ENCODE results near the gene ELOVL2. TPM values are rescaled to one million over a fixed set of nuclear protein-coding genes. Genes with fewer than 3 reads are reported as not detected.

ELOVL2 gene
- total and polyA plus RNA-seq, 10 of the 15 experiments (the other 5 are each of a cell fraction or from before 2014, with no cell fraction given) = 0.01 to 0.03 TPM; not detected in 8

DNA sequence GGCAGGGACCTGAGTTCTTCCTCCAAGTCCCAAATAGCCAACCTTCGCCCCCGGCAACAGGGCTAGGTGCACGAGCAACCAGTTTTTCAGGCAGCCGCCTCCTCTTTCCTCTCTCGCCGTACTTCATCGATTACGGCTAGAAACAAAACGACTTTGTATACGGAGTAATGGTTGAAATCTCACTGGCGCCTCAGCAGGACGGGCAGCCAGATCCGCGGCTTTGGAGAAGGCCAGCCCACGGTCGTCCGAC, 49.2 kb upstream of the ELOVL2 start (continued):
- TF ChIP-seq, protein P1, sequence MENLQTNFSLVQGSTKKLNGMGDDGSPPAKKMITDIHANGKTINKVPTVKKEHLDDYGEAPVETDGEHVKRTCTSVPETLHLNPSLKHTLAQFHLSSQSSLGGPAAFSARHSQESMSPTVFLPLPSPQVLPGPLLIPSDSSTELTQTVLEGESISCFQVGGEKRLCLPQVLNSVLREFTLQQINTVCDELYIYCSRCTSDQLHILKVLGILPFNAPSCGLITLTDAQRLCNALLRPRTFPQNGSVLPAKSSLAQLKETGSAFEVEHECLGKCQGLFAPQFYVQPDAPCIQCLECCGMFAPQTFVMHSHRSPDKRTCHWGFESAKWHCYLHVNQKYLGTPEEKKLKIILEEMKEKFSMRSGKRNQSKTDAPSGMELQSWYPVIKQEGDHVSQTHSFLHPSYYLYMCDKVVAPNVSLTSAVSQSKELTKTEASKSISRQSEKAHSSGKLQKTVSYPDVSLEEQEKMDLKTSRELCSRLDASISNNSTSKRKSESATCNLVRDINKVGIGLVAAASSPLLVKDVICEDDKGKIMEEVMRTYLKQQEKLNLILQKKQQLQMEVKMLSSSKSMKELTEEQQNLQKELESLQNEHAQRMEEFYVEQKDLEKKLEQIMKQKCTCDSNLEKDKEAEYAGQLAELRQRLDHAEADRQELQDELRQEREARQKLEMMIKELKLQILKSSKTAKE (IDR thresholded peaks at IDR 0.05; ENCODE audit: low read depth, poor library complexity, severe bottlenecking) = peak; percentile 20
- TF ChIP-seq, protein P2, sequence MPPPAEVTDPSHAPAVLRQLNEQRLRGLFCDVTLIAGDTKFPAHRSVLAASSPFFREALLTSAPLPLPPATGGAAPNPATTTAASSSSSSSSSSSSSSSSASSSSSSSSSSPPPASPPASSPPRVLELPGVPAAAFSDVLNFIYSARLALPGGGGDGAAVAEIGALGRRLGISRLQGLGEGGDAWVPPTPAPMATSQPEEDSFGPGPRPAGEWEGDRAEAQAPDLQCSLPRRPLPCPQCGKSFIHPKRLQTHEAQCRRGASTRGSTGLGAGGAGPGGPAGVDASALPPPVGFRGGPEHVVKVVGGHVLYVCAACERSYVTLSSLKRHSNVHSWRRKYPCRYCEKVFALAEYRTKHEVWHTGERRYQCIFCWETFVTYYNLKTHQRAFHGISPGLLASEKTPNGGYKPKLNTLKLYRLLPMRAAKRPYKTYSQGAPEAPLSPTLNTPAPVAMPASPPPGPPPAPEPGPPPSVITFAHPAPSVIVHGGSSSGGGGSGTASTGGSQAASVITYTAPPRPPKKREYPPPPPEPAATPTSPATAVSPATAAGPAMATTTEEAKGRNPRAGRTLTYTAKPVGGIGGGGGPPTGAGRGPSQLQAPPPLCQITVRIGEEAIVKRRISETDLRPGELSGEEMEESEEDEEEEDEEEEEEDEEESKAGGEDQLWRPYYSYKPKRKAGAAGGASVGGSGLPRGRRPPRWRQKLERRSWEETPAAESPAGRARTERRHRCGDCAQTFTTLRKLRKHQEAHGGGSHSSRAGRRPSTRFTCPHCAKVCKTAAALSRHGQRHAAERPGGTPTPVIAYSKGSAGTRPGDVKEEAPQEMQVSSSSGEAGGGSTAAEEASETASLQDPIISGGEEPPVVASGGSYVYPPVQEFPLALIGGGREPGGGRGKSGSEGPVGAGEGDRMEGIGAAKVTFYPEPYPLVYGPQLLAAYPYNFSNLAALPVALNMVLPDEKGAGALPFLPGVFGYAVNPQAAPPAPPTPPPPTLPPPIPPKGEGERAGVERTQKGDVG (CRISPR knock-in tag; IDR thresholded peaks at IDR 0.05) = no peak
- TF ChIP-seq SIN3A (IDR thresholded peaks at IDR 0.05; ENCODE audit: low read depth, low read length) (peak; percentile 72), EED (IDR thresholded peaks at IDR 0.05; ENCODE audit: low read depth) (0 out of 2 replicates have a peak, but pooled peaks have one; percentile 4), EGR1 (IDR thresholded peaks at IDR 0.05; ENCODE audit: borderline replicate concordance in 1 of 2, low read depth in 2 of 2, low read length in 2 of 2) (no peak), ZNF622 (IDR thresholded peaks at IDR 0.05) (no peak), MTA2 (IDR thresholded peaks at IDR 0.05; ENCODE audit: low read depth) (peak; percentile 48), ASH2L (IDR thresholded peaks at IDR 0.05; ENCODE audit: borderline replicate concordance, low read depth) (0 out of 2 replicates have a peak, but pooled peaks have one; percentile 49), HDAC2 (IDR thresholded peaks at IDR 0.05) (no peak), CBX5 (IDR thresholded peaks at IDR 0.05; ENCODE audit: low read depth) (0 out of 2 replicates have a peak, but pooled peaks have one; percentile 9), PML (IDR thresholded peaks at IDR 0.05; ENCODE audit: low read length) (peak; percentile 73; the same call in 1 of the 2 replicates), BCL11A (IDR thresholded peaks at IDR 0.05; ENCODE audit: low read depth, low read length) (no peak)
- TF ChIP-seq, protein P3, sequence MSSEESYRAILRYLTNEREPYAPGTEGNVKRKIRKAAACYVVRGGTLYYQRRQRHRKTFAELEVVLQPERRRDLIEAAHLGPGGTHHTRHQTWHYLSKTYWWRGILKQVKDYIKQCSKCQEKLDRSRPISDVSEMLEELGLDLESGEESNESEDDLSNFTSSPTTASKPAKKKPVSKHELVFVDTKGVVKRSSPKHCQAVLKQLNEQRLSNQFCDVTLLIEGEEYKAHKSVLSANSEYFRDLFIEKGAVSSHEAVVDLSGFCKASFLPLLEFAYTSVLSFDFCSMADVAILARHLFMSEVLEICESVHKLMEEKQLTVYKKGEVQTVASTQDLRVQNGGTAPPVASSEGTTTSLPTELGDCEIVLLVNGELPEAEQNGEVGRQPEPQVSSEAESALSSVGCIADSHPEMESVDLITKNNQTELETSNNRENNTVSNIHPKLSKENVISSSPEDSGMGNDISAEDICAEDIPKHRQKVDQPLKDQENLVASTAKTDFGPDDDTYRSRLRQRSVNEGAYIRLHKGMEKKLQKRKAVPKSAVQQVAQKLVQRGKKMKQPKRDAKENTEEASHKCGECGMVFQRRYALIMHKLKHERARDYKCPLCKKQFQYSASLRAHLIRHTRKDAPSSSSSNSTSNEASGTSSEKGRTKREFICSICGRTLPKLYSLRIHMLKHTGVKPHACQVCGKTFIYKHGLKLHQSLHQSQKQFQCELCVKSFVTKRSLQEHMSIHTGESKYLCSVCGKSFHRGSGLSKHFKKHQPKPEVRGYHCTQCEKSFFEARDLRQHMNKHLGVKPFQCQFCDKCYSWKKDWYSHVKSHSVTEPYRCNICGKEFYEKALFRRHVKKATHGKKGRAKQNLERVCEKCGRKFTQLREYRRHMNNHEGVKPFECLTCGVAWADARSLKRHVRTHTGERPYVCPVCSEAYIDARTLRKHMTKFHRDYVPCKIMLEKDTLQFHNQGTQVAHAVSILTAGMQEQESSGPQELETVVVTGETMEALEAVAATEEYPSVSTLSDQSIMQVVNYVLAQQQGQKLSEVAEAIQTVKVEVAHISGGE (CRISPR knock-in tag; IDR thresholded peaks at IDR 0.05) = no peak
- TF ChIP-seq, protein P4, sequence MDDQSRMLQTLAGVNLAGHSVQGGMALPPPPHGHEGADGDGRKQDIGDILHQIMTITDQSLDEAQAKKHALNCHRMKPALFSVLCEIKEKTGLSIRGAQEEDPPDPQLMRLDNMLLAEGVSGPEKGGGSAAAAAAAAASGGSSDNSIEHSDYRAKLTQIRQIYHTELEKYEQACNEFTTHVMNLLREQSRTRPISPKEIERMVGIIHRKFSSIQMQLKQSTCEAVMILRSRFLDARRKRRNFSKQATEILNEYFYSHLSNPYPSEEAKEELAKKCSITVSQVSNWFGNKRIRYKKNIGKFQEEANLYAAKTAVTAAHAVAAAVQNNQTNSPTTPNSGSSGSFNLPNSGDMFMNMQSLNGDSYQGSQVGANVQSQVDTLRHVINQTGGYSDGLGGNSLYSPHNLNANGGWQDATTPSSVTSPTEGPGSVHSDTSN (IDR thresholded peaks at IDR 0.05; ENCODE audit: insufficient replicate concordance, low read depth, low read length) = no peak
- TF ChIP-seq, protein P5, sequence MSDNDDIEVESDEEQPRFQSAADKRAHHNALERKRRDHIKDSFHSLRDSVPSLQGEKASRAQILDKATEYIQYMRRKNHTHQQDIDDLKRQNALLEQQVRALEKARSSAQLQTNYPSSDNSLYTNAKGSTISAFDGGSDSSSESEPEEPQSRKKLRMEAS (IDR thresholded peaks at IDR 0.05; ENCODE audit: low read depth, low read length) = no peak
- TF ChIP-seq, protein P6, sequence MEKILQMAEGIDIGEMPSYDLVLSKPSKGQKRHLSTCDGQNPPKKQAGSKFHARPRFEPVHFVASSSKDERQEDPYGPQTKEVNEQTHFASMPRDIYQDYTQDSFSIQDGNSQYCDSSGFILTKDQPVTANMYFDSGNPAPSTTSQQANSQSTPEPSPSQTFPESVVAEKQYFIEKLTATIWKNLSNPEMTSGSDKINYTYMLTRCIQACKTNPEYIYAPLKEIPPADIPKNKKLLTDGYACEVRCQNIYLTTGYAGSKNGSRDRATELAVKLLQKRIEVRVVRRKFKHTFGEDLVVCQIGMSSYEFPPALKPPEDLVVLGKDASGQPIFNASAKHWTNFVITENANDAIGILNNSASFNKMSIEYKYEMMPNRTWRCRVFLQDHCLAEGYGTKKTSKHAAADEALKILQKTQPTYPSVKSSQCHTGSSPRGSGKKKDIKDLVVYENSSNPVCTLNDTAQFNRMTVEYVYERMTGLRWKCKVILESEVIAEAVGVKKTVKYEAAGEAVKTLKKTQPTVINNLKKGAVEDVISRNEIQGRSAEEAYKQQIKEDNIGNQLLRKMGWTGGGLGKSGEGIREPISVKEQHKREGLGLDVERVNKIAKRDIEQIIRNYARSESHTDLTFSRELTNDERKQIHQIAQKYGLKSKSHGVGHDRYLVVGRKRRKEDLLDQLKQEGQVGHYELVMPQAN (conservative IDR thresholded peaks at IDR 0.05) = peak; percentile 18

Measured in GM12878 (cell line).